Vagina (tissue), 2 donors: ENCODE data around the gene PRKCE.

Experiments
- POLR2A ChIP-seq, 2 donors: fragments of 450-650 bp; IDR thresholded peaks; one replicate each; pipeline ENCODE4 v1.6.1; 2017; ENCODE audit warnings: antibody characterized with exemption in 2 of 2, mild to moderate bottlenecking in 2 of 2, moderate library complexity in 2 of 2
- POLR2AphosphoS5 ChIP-seq, 2 donors: sonication (generic); formaldehyde crosslinking; IDR thresholded peaks; one replicate each; pipeline ENCODE4 v1.9.0; 2017; ENCODE audit warnings: antibody characterized with exemption in 2 of 2, mild to moderate bottlenecking in 2 of 2, low read depth in 1 of 2; ENCODE audit not compliant: insufficient read depth in 1 of 2
- TF ChIP-seq, protein P1 (sequence below), 3 experiments: fragments of 450-650 bp in 2 of 3; fragments of 200-600 bp in 1 of 3; sonication (generic) in 1 of 3; IDR thresholded peaks; one replicate each; pipeline ENCODE4 v1.5.1; 2017 to 2019; ENCODE audit warnings: antibody characterized with exemption in 3 of 3, mild to moderate bottlenecking in 2 of 3, moderate library complexity in 2 of 3

DNA sequence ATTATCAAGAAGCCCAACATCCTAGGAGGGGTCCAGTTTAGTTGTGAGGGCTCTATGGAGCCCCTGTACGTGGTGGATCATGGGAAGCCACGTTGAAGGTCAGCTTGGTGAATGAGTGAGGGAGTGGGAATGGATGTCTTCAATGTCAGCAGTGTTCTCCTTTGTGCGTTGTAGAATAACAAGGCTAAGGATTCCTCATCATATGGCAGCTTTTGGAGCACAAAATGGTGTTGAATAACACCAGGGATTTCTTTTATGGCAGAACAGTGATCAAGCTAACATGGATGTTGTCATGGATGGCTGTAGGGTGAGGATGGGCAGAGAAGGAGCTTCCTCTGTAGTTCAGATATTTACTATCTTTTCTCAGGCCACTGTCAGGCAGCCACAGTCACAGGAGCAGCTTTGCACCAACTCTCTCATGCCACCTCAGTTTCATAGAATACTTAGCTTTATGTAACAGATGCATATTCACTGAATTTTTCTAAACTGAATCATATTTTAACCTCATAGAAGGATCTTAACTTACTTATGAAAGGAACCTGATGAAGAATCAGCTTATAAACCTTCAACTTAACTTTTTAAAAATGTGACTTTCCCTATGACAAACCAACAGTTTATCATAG lies 361.3 kb downstream of the PRKCE start:
- TF ChIP-seq, protein P1, sequence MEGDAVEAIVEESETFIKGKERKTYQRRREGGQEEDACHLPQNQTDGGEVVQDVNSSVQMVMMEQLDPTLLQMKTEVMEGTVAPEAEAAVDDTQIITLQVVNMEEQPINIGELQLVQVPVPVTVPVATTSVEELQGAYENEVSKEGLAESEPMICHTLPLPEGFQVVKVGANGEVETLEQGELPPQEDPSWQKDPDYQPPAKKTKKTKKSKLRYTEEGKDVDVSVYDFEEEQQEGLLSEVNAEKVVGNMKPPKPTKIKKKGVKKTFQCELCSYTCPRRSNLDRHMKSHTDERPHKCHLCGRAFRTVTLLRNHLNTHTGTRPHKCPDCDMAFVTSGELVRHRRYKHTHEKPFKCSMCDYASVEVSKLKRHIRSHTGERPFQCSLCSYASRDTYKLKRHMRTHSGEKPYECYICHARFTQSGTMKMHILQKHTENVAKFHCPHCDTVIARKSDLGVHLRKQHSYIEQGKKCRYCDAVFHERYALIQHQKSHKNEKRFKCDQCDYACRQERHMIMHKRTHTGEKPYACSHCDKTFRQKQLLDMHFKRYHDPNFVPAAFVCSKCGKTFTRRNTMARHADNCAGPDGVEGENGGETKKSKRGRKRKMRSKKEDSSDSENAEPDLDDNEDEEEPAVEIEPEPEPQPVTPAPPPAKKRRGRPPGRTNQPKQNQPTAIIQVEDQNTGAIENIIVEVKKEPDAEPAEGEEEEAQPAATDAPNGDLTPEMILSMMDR (IDR thresholded peaks at IDR 0.05), result no peak
- TF ChIP-seq POLR2A (IDR thresholded peaks at IDR 0.05) (no peak), POLR2AphosphoS5 (IDR thresholded peaks at IDR 0.05; ENCODE audit: insufficient read depth in 1 of 2, low read depth in 1 of 2) (no peak)
